H1 (cell line): ENCODE measurements around the gene ENAH. TPM values are rescaled to one million over a fixed set of nuclear protein-coding genes. Genes with fewer than 3 reads are reported as not detected.
"Not testable (repeated sequence)": the region's sequence is repeated elsewhere in the genome, so short reads cannot be mapped to it uniquely, and the experiment has no call there.

Source experiments
- CTCF ChIA-PET: fragments of 300-600 bp; sonication (Branson Sonifier 250); formaldehyde crosslinking; loops from one replicate; lab custom pipeline; 2021; ENCODE audit not compliant: partially characterized antibody; lab: Charles Lee
- POLR2A ChIA-PET: fragments of 300-600 bp; sonication (Branson Sonifier 250); formaldehyde crosslinking; loops from one replicate; lab custom pipeline; 2021; ENCODE audit warnings: inconsistent platforms; ENCODE audit not compliant: partially characterized antibody; lab: Charles Lee
- DNase-seq, 2 experiments: peaks; one replicate each; pipeline versions ENCODE4 v3.0.0 to v3.0.0-alpha.2; 2010 to 2022; ENCODE audit warnings: low spot score in 2 of 2, low read depth in 1 of 2, mixed read lengths in 1 of 2
- FAIRE-seq: peaks from 2 replicates; lab custom pipeline; 2011; peaks lifted over from hg19 to GRCh38; lab: Jason Lieb, UNC
- H2AFZ ChIP-seq: 2 replicates; pipeline ENCODE4 v1.8.1; 2012; ENCODE audit warnings: low read length, inconsistent platforms
- H2AK5ac ChIP-seq: 2 replicates; pipeline ENCODE4 v1.6.1; 2013; ENCODE audit warnings: low read depth, low read length
- H2BK120ac ChIP-seq: replicated peaks from 2 replicates; pipeline ENCODE3; 2013; ENCODE audit warnings: low read depth, low read length, inconsistent platforms
- H2BK12ac ChIP-seq: 2 replicates; pipeline ENCODE4 v1.6.1; 2013; ENCODE audit warnings: low read depth, low read length
- H2BK15ac ChIP-seq: 2 replicates; pipeline ENCODE4 v1.6.1; 2013; ENCODE audit warnings: low read length
- H2BK20ac ChIP-seq: 2 replicates; pipeline ENCODE4 v1.6.1; 2013; ENCODE audit warnings: low read length
- H2BK5ac ChIP-seq: 2 replicates; pipeline ENCODE4 v1.6.1; 2013; ENCODE audit warnings: low read depth, low read length
- H3K14ac ChIP-seq: 2 replicates; pipeline ENCODE4 v1.6.1; 2013; ENCODE audit warnings: inconsistent platforms; ENCODE audit not compliant: insufficient read length
- H3K18ac ChIP-seq: 2 replicates; pipeline ENCODE4 v1.6.1; 2013; ENCODE audit warnings: low read length; ENCODE audit errors: extremely low read depth
- H3K23ac ChIP-seq: 2 replicates; pipeline ENCODE4 v1.6.1; 2013; ENCODE audit warnings: inconsistent platforms; ENCODE audit not compliant: insufficient read length
- H3K23me2 ChIP-seq: 2 replicates; pipeline ENCODE4 v1.6.1; 2013; ENCODE audit warnings: low read depth, low read length
- H3K27ac ChIP-seq: 2 replicates; pipeline ENCODE4 v1.6.1; 2011; ENCODE audit warnings: low read depth, low read length, inconsistent platforms
- H3K27me3 ChIP-seq, 4 experiments: replicated peaks in 1 of 4; 1 replicate in 1 of 4; 2 replicates in 3 of 4; pipeline versions ENCODE4 v1.6.1 to v1.8.1; 2011 to 2013; ENCODE audit warnings: low read length in 3 of 4, mild to moderate bottlenecking in 3 of 4, inconsistent platforms in 2 of 4, mixed read lengths in 2 of 4, moderate library complexity in 1 of 4; ENCODE audit not compliant: control insufficient read depth in 3 of 4, insufficient read depth in 3 of 4; ENCODE audit errors: extremely low read depth in 1 of 4
- H3K36me3 ChIP-seq, 4 experiments: 2 replicates each; pipeline versions ENCODE4 v1.6.1 to v1.8.1; 2011 to 2013; ENCODE audit warnings: mild to moderate bottlenecking in 4 of 4, low read length in 3 of 4, moderate library complexity in 2 of 4, control low read depth in 1 of 4, inconsistent platforms in 1 of 4; ENCODE audit not compliant: insufficient read depth in 4 of 4, control insufficient read depth in 2 of 4
- H3K4ac ChIP-seq: replicated peaks from 2 replicates; pipeline ENCODE3; 2013; ENCODE audit warnings: low read length, low read depth, mixed read lengths, inconsistent platforms; ENCODE audit not compliant: insufficient read length
- H3K4me1 ChIP-seq, 4 experiments: replicated peaks in 1 of 4; 1 replicate in 1 of 4; 2 replicates in 3 of 4; pipeline versions ENCODE4 v1.6.1 to v1.8.1; 2011 to 2013; ENCODE audit warnings: low read length in 3 of 4, inconsistent platforms in 2 of 4, mixed read lengths in 1 of 4; ENCODE audit not compliant: insufficient read depth in 4 of 4, control insufficient read depth in 3 of 4
- H3K4me2 ChIP-seq, 2 experiments: 2 replicates each; pipeline versions ENCODE4 v1.6.1 to v1.8.1; 2011 to 2013; ENCODE audit warnings: low read depth in 2 of 2, low read length in 2 of 2, control low read depth in 1 of 2, inconsistent platforms in 1 of 2, mild to moderate bottlenecking in 1 of 2; ENCODE audit not compliant: insufficient read depth in 1 of 2
- H3K4me3 ChIP-seq, 4 experiments: fragments of 200-600, 300-600 bp in 1 of 4; sonication (generic), shearing (Covaris generic), sonication (Bioruptor Twin) in 1 of 4; 2 replicates each; pipeline versions ENCODE4 v1.5.1 to v1.8.1; 2011 to 2016; ENCODE audit warnings: low read length in 4 of 4, low read depth in 3 of 4, control low read depth in 2 of 4, inconsistent platforms in 2 of 4, mild to moderate bottlenecking in 2 of 4, mixed read lengths in 1 of 4, moderate library complexity in 1 of 4; ENCODE audit not compliant: insufficient read depth in 2 of 4; ENCODE audit errors: extremely low read depth in 1 of 4
- H3K56ac ChIP-seq: replicated peaks from 2 replicates; pipeline ENCODE3; 2013; ENCODE audit warnings: low read depth, mild to moderate bottlenecking, mixed read lengths, low read length, inconsistent platforms; ENCODE audit not compliant: insufficient read length
- H3K79me1 ChIP-seq: 2 replicates; pipeline ENCODE4 v1.6.1; 2013; ENCODE audit warnings: low read depth, low read length, control low read depth
- H3K79me2 ChIP-seq, 2 experiments: 2 replicates each; pipeline versions ENCODE4 v1.6.1 to v1.8.1; 2012 to 2013; ENCODE audit warnings: low read length in 2 of 2, mild to moderate bottlenecking in 2 of 2, inconsistent platforms in 1 of 2; ENCODE audit not compliant: insufficient read depth in 2 of 2, control insufficient read depth in 1 of 2
- H3K9ac ChIP-seq, 4 experiments: replicated peaks in 1 of 4; 1 replicate in 1 of 4; 2 replicates in 3 of 4; pipeline versions ENCODE4 v1.6.1 to v1.8.1; 2011 to 2013; ENCODE audit warnings: low read depth in 3 of 4, low read length in 3 of 4, control low read depth in 2 of 4, mild to moderate bottlenecking in 2 of 4, moderate library complexity in 2 of 4, inconsistent platforms in 1 of 4; ENCODE audit errors: extremely low read depth in 1 of 4
- H3K9me3 ChIP-seq, 2 experiments: 2 replicates each; pipeline versions ENCODE4 v1.6.1 to v1.8.1; 2012 to 2013; ENCODE audit warnings: mild to moderate bottlenecking in 2 of 2, moderate library complexity in 2 of 2, control low read depth in 1 of 2, inconsistent platforms in 1 of 2, low read depth in 1 of 2, low read length in 1 of 2, mixed read lengths in 1 of 2; ENCODE audit not compliant: insufficient read depth in 2 of 2
- H4K20me1 ChIP-seq, 2 experiments: replicated peaks in 1 of 2; 2 replicates each; pipeline versions ENCODE3 to v1.8.1; 2011 to 2013; ENCODE audit warnings: inconsistent platforms in 2 of 2, low read length in 2 of 2, mild to moderate bottlenecking in 1 of 2; ENCODE audit not compliant: insufficient read depth in 2 of 2, control insufficient read depth in 1 of 2
- H4K5ac ChIP-seq: 2 replicates; pipeline ENCODE4 v1.6.1; 2013; ENCODE audit warnings: low read length, low read depth, mixed read lengths, inconsistent platforms; ENCODE audit not compliant: insufficient read length
- H4K8ac ChIP-seq: 2 replicates; pipeline ENCODE4 v1.8.0; 2013; ENCODE audit warnings: mild to moderate bottlenecking, moderate library complexity, low read length, inconsistent platforms; ENCODE audit not compliant: insufficient read depth; ENCODE audit errors: extremely low read depth
- H4K91ac ChIP-seq: replicated peaks from 2 replicates; pipeline ENCODE3; 2013; ENCODE audit warnings: low read length, mixed read lengths, inconsistent platforms; ENCODE audit not compliant: insufficient read length
- WGBS, 2 experiments: shearing (Covaris generic) in 1 of 2; methylation state at CpG; one replicate each; pipeline versions ENCODE4 v1.1.6 to v1.1.7; 2013 to 2015; ENCODE audit warnings: low lambda C conversion rate in 2 of 2, mixed read lengths in 2 of 2, inconsistent platforms in 1 of 2, low coverage in 1 of 2, missing lambda C conversion rate in 1 of 2; ENCODE audit not compliant: insufficient replicate concordance in 2 of 2, insufficient coverage in 1 of 2, insufficient read length in 1 of 2; ENCODE audit errors: extremely low coverage in 1 of 2, missing lambda C conversion rate in 1 of 2; 5-methylcytosine and 5-hydroxymethylcytosine counted together
- polyA plus RNA-seq, 7 experiments: library from polyadenylated mRNA; depleted of rRNA in 3 of 7; stranded (reverse) in 5 of 7; unstranded in 2 of 7; fragments of >200 nt in 5 of 7; fragments of 200-250 nt in 2 of 7; gene quantifications; 1 replicate in 5 of 7; 2 replicates in 1 of 7; 4 replicates in 1 of 7; pipeline versions ENCODE4 v1.2.1 to v1.2.3, GENCODE V29; 2011 to 2013; ENCODE audit warnings: missing spikeins in 2 of 7, mixed read lengths in 2 of 7
- total RNA-seq: library from RNA; stranded (reverse); fragmentation: NEBNext Ultra II Directional; extraction: Animal tissue kit (Norgen Biotek cat#: 25700); gene quantifications from 2 replicates; pipeline ENCODE4 v1.2.1, GENCODE V29; 2021

Gene ENAH
- total and polyA plus RNA-seq, 2 of the 8 experiments (the other 6 are each of a cell fraction or from before 2014, with no cell fraction given) = 39.1 to 335 TPM

DNA sequence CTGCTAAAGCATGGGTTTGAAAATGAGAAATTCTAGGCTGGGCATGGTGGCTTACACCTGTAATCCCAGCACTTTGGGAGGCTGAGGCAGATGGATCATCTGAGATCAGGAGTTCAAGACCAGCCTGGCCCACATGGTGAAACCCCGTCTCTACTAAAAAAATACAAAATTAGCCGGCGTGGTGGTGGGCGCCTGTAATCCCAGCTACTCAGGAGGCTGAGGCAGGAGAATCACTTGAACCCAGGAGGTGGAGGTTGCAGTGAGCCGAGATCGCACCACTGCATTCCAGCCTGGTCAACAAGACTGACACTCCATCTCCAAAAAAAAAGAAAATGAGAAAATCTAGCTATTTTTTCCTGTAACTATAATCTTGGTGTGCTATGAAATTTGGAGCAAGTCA lies 40.8 kb upstream of the ENAH start:
- DNase-seq, H3K79me2 ChIP-seq, H3K9me3 ChIP-seq, H2BK120ac ChIP-seq, POLR2A ChIA-PET, H3K18ac ChIP-seq, H3K14ac ChIP-seq, H2BK12ac ChIP-seq, H2BK5ac ChIP-seq, H3K4me3 ChIP-seq, H3K79me1 ChIP-seq, FAIRE-seq, H2AFZ ChIP-seq, H3K23me2 ChIP-seq, H3K4me2 ChIP-seq, H3K56ac ChIP-seq, H3K23ac ChIP-seq, H3K27me3 ChIP-seq, H3K4me1 ChIP-seq, H4K20me1 ChIP-seq, H4K8ac ChIP-seq, H3K9ac ChIP-seq, H2BK20ac ChIP-seq, H4K91ac ChIP-seq, H2AK5ac ChIP-seq, H3K27ac ChIP-seq, H4K5ac ChIP-seq, H3K36me3 ChIP-seq, H3K4ac ChIP-seq, H2BK15ac ChIP-seq: not testable (repeated sequence)
- CTCF ChIA-PET = interaction anchor here (1.7 to 2.2 kb wide), 2 partner anchors 79 to 212 kb away, joined by 4 to 5 read pairs; no protein-coding TSS in a partner anchor
- WGBS, 2 experiments = 95% methylated on average over 6 of the region's 6 CpGs; no CpG with 5 or more reads in 1 of the 2 experiments
